Measurements from ENCODE around the gene MYO9A.

DNA sequence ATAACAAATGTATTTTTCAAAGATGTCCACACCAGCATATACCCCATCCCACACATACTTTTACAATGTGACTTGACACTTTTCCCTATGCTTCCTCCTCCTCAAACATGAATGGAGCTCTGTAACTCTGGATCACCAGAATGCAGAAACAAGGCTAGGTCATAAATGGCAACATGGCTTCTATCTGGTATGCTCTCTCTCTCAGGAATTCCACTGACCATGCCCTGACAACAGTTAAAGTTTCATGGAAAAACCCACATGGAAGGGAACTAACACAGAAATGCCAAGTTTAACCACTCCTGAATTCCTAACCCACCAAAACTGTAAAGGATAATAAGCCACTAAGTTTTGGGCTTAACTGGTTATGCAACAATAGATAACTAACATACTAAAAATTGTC, 19.9 kb downstream of the MYO9A start:
- TF ChIP-seq, protein P1, sequence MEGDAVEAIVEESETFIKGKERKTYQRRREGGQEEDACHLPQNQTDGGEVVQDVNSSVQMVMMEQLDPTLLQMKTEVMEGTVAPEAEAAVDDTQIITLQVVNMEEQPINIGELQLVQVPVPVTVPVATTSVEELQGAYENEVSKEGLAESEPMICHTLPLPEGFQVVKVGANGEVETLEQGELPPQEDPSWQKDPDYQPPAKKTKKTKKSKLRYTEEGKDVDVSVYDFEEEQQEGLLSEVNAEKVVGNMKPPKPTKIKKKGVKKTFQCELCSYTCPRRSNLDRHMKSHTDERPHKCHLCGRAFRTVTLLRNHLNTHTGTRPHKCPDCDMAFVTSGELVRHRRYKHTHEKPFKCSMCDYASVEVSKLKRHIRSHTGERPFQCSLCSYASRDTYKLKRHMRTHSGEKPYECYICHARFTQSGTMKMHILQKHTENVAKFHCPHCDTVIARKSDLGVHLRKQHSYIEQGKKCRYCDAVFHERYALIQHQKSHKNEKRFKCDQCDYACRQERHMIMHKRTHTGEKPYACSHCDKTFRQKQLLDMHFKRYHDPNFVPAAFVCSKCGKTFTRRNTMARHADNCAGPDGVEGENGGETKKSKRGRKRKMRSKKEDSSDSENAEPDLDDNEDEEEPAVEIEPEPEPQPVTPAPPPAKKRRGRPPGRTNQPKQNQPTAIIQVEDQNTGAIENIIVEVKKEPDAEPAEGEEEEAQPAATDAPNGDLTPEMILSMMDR (IDR thresholded peaks at IDR 0.05; ENCODE audit: insufficient read depth, low read length): no peak
- TF ChIP-seq POLR2AphosphoS5 (IDR thresholded peaks at IDR 0.05; ENCODE audit: low read depth): no peak
- TF ChIP-seq, protein P2, sequence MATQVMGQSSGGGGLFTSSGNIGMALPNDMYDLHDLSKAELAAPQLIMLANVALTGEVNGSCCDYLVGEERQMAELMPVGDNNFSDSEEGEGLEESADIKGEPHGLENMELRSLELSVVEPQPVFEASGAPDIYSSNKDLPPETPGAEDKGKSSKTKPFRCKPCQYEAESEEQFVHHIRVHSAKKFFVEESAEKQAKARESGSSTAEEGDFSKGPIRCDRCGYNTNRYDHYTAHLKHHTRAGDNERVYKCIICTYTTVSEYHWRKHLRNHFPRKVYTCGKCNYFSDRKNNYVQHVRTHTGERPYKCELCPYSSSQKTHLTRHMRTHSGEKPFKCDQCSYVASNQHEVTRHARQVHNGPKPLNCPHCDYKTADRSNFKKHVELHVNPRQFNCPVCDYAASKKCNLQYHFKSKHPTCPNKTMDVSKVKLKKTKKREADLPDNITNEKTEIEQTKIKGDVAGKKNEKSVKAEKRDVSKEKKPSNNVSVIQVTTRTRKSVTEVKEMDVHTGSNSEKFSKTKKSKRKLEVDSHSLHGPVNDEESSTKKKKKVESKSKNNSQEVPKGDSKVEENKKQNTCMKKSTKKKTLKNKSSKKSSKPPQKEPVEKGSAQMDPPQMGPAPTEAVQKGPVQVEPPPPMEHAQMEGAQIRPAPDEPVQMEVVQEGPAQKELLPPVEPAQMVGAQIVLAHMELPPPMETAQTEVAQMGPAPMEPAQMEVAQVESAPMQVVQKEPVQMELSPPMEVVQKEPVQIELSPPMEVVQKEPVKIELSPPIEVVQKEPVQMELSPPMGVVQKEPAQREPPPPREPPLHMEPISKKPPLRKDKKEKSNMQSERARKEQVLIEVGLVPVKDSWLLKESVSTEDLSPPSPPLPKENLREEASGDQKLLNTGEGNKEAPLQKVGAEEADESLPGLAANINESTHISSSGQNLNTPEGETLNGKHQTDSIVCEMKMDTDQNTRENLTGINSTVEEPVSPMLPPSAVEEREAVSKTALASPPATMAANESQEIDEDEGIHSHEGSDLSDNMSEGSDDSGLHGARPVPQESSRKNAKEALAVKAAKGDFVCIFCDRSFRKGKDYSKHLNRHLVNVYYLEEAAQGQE (IDR thresholded peaks at IDR 0.05; ENCODE audit: insufficient replicate concordance, low read depth): no peak
